Neutrophil (primary cell): ENCODE results near the gene TFCP2.

ENCODE experiments used
- H3K27ac ChIP-seq: fragments of 200-600 bp; sonication (generic); 2 replicates; pipeline ENCODE4 v1.5.1; 2016; ENCODE audit warnings: mild to moderate bottlenecking, moderate library complexity
- H3K27me3 ChIP-seq: fragments of 200-600 bp; sonication (generic); 2 replicates; pipeline ENCODE4 v1.6.0; 2016; ENCODE audit warnings: mild to moderate bottlenecking
- H3K36me3 ChIP-seq: fragments of 200-600 bp; sonication (generic); 2 replicates; pipeline ENCODE4 v1.5.1; 2017
- H3K4me1 ChIP-seq, 2 experiments: fragments of 200-600 bp in 1 of 2; sonication (generic) in 1 of 2; 1 replicate in 1 of 2; 2 replicates in 1 of 2; pipeline versions ENCODE4 v1.5.1 to v1.6.1; 2013 to 2016; ENCODE audit warnings: low read depth in 1 of 2, low read length in 1 of 2, mild to moderate bottlenecking in 1 of 2, moderate library complexity in 1 of 2; ENCODE audit not compliant: control insufficient read depth in 1 of 2, insufficient read depth in 1 of 2
- H3K4me3 ChIP-seq, 2 experiments: fragments of 200-600 bp in 1 of 2; sonication (generic) in 1 of 2; 1 replicate in 1 of 2; 2 replicates in 1 of 2; pipeline ENCODE4 v1.5.1; 2013 to 2016; ENCODE audit warnings: low read depth in 1 of 2, low read length in 1 of 2, mild to moderate bottlenecking in 1 of 2, moderate library complexity in 1 of 2
- H3K9me3 ChIP-seq: fragments of 200-600 bp; sonication (generic); 2 replicates; pipeline ENCODE4 v1.5.1; 2016
- TF ChIP-seq, protein P1 (sequence below): fragments of 200-600 bp; sonication (generic); IDR thresholded peaks from 2 replicates; pipeline ENCODE4 v1.5.1; 2016; ENCODE audit warnings: antibody characterized with exemption

TFCP2 gene

GRCh38 chr12:51150777-51151176 lies 22.2 kb downstream of the TFCP2 start:
- Histone ChIP-seq H3K9me3 (no peaks in the 10 kb centered on the region), H3K4me1 (no peaks in the 10 kb centered on the region), H3K36me3 (no peaks in the 10 kb centered on the region), H3K4me3 (no peak overlapping the region), H3K27ac (no peak overlapping the region), H3K27me3 (no peaks in the 10 kb centered on the region)
- TF ChIP-seq, protein P1, sequence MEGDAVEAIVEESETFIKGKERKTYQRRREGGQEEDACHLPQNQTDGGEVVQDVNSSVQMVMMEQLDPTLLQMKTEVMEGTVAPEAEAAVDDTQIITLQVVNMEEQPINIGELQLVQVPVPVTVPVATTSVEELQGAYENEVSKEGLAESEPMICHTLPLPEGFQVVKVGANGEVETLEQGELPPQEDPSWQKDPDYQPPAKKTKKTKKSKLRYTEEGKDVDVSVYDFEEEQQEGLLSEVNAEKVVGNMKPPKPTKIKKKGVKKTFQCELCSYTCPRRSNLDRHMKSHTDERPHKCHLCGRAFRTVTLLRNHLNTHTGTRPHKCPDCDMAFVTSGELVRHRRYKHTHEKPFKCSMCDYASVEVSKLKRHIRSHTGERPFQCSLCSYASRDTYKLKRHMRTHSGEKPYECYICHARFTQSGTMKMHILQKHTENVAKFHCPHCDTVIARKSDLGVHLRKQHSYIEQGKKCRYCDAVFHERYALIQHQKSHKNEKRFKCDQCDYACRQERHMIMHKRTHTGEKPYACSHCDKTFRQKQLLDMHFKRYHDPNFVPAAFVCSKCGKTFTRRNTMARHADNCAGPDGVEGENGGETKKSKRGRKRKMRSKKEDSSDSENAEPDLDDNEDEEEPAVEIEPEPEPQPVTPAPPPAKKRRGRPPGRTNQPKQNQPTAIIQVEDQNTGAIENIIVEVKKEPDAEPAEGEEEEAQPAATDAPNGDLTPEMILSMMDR = no peak

DNA sequence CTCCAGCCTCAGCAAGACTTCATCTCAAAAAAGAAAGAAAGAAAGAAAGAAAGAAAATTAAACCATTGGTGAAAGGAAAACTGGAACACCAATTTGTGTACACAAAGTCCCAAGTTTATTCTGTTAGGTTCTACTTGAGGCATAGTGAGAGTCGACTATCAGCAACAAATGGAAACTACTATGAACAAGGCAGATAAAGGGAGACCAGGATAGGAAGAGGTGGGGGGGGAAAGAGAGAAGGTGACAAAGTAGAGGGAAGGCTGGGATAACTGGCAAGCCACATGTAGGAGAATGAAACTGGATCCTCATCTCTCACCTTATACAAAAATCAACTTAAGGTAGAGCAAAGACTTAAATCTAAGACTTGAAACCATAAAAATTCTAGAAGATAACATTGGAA lies 25.6 kb downstream of the TFCP2 start:
- no peaks in the 10 kb centered on the region for H3K4me1 ChIP-seq
- TF ChIP-seq, protein P1 = no peak
- no peaks in the 10 kb centered on the region for H3K9me3 ChIP-seq
- no peaks in the 10 kb centered on the region for H3K27me3 ChIP-seq
- H3K36me3 ChIP-seq = no peaks in the 10 kb centered on the region
- H3K27ac ChIP-seq = no peak overlapping the region
- H3K4me3 ChIP-seq = no peak overlapping the region

DNA sequence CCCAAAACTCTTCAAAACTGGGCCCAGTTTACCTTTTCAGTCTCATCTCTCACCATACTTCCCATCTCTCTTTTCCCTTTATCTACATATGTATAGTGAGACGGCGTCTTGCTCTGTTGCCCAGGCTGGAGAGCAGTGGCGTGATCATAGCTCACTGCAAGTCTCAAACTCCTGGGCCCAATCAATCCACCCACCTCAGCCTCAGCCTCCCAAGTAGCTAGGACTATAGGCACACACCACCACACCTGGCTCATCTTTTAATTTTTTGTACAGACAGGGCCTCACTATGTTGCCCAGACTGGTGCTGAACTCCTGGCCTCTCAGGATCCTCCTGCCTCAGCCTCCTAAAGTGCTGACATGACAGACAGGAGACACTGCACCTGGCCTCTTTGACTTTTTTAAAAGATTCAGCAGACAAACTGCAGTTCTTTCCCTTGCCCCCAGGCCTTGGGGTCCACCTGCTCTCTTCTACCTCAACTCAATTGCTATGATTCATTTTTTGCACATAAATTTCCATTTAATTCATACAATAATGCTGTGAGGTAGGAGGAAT lies 33.6 kb downstream of the TFCP2 start:
- Histone ChIP-seq H3K9me3 (no peaks in the 10 kb centered on the region), H3K36me3 (peaks cover 12% of the 10 kb centered on the region), H3K4me1 (no peaks in the 10 kb centered on the region), H3K4me3 (no peak overlapping the region), H3K27ac (no peak overlapping the region), H3K27me3 (no peaks in the 10 kb centered on the region)
- TF ChIP-seq, protein P1 = no peak

DNA sequence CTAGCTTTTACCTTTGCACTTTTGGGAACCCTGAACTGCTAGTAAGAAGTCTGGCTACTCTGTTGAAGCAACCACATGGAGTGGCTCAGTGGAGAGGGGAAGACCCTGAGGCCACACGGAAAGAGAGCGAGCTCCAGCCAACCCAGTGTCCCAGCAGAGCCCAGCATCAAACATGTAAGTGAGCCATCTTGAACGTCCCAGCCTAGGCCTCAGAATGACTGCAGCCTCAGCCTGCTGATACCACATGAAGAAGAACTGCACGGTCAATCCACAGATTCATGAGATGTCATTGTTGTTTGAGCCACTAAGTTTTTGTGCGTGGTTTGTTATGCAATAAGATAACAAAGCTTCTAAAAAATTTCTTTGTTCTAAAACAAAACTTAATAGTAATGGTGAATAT lies 40.2 kb downstream of the TFCP2 start:
- peaks cover 9% of the 10 kb centered on the region for H3K36me3 ChIP-seq
- no peaks in the 10 kb centered on the region for H3K27me3 ChIP-seq
- no peak overlapping the region for H3K27ac ChIP-seq
- H3K4me1 ChIP-seq = no peaks in the 10 kb centered on the region
- TF ChIP-seq, protein P1 = no peak
- H3K9me3 ChIP-seq = no peaks in the 10 kb centered on the region
- H3K4me3 ChIP-seq = no peak overlapping the region

DNA sequence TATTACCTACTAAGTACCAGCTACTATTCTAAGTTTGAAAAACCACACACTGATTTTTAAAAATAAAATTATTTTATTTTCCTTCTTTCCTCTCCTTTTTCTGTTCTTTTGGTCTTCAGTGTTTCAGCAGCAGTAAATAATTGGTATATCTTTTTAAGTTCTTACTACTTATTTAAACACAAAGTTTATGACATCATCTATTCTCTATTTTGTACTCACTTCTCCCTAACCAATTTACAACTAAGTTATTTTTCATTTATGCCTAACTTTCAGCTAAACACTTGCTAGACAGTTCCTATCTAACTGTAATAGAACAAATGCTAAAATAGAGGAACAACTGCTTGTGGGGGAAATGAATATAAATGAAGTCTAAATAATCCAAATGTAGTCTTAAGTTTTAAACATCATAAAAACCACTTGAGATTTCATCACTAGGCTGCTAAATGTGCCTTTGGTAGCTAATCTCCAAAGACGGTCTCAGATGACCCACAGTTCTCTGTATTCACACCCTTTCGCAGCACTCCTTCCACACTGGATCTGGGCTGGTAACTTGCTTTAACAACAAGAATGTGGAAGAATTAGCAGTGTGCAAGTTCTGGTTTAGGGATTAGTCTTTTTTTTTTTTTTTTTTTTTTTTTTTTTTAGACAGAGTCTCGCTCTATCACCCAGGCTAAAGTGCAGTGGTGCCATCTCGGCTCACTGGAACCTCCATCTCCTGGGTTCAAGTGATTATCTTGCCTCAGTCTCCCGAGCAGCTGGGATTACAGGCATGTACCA lies 41.0 kb downstream of the TFCP2 start:
- no peaks in the 10 kb centered on the region for H3K9me3 ChIP-seq
- no peaks in the 10 kb centered on the region for H3K4me1 ChIP-seq
- TF ChIP-seq, protein P1 = no peak
- H3K36me3 ChIP-seq = peaks cover 9% of the 10 kb centered on the region
- no peak overlapping the region for H3K4me3 ChIP-seq
- H3K27me3 ChIP-seq = no peaks in the 10 kb centered on the region
- no peak overlapping the region for H3K27ac ChIP-seq
